KBM-7 (cell line): ENCODE data around the gene BTBD9.

Experiments used
- DNase-seq: peaks from one replicate; pipeline ENCODE4 v3.0.0-alpha.2; 2015
- in situ Hi-C: fragments of 300-500 bp; cut with MboI; formaldehyde crosslinking; loops from 2 replicates; pipeline ENCODE4 v1.14.3; 2020; ENCODE audit warnings: low sequenced_read_pairs, low pct_unique_long_range_greater_than_20kb, mixed read lengths

The BTBD9 gene

GRCh38 chr6:38525888-38526287 is 113.8 kb downstream of the BTBD9 start:
- in situ Hi-C loops = no loop called here
- DNase-seq = no peak

- in situ Hi-C loops = no loop called here
- DNase-seq = no peak
Measured at GRCh38 chr6:38524436-38525145, 115.1 kb downstream of the BTBD9 start.

- no peak for DNase-seq
- in situ Hi-C loops = no loop called here
Measured at GRCh38 chr6:38522322-38522721, 117.4 kb downstream of the BTBD9 start.

GRCh38 chr6:38518511-38519304 is 121.0 kb downstream of the BTBD9 start:
- DNase-seq = no peak
- in situ Hi-C loops = no loop called here

- no peak for DNase-seq
- in situ Hi-C loops = no loop called here
Measured at GRCh38 chr6:38517005-38517404, 122.7 kb downstream of the BTBD9 start.

- in situ Hi-C loops = no loop called here
- DNase-seq = no peak
Measured at GRCh38 chr6:38514399-38514798, 125.3 kb downstream of the BTBD9 start.

GRCh38 chr6:38512211-38512610 is 127.5 kb downstream of the BTBD9 start:
- in situ Hi-C loops = no loop called here
- no peak for DNase-seq

GRCh38 chr6:38510205-38510604 is 129.5 kb downstream of the BTBD9 start:
- no peak for DNase-seq
- in situ Hi-C loops = no loop called here

- in situ Hi-C loops = no loop called here
- DNase-seq = no peak
Measured at GRCh38 chr6:38509713-38510112, 130.0 kb downstream of the BTBD9 start.

GRCh38 chr6:38508894-38509293 is 130.8 kb downstream of the BTBD9 start:
- in situ Hi-C loops = no loop called here
- peak; percentile 30 for DNase-seq

GRCh38 chr6:38508286-38508685 is 131.4 kb downstream of the BTBD9 start:
- no peak for DNase-seq
- in situ Hi-C loops = no loop called here

- DNase-seq = no peak
- in situ Hi-C loops = no loop called here
Measured at GRCh38 chr6:38507173-38507572, 132.6 kb downstream of the BTBD9 start.

- no peak for DNase-seq
- in situ Hi-C loops = no loop called here
Measured at GRCh38 chr6:38505826-38506225, 133.9 kb downstream of the BTBD9 start.

GRCh38 chr6:38504996-38505395 is 134.7 kb downstream of the BTBD9 start:
- DNase-seq = no peak
- in situ Hi-C loops = no loop called here

- in situ Hi-C loops = no loop called here
- no peak for DNase-seq
Measured at GRCh38 chr6:38503960-38504682, 135.6 kb downstream of the BTBD9 start.

GRCh38 chr6:38503032-38503773 is 136.5 kb downstream of the BTBD9 start:
- DNase-seq = no peak
- in situ Hi-C loops = no loop called here

GRCh38 chr6:38502423-38502822 is 137.3 kb downstream of the BTBD9 start:
- DNase-seq = no peak
- in situ Hi-C loops = no loop called here

- in situ Hi-C loops = no loop called here
- DNase-seq = no peak
Measured at GRCh38 chr6:38501931-38502330, 137.8 kb downstream of the BTBD9 start.

- in situ Hi-C loops = no loop called here
- no peak for DNase-seq
Measured at GRCh38 chr6:38499529-38500096, 140.1 kb downstream of the BTBD9 start.
